Endodermal cell (in vitro differentiated cells): ENCODE measurements around the gene ITSN1. TPM values are rescaled to one million over a fixed set of nuclear protein-coding genes. Genes with fewer than 3 reads are reported as not detected.

ENCODE experiments used
- DNase-seq: peaks from one replicate; pipeline ENCODE4 v3.0.0-alpha.2; 2017
- H3K27ac ChIP-seq: 2 replicates; pipeline ENCODE4 v1.5.1; 2013; ENCODE audit warnings: mild to moderate bottlenecking, low read depth, low read length, moderate library complexity
- H3K27me3 ChIP-seq: 2 replicates; pipeline ENCODE4 v1.6.1; 2013; ENCODE audit warnings: mild to moderate bottlenecking, low read length, moderate library complexity; ENCODE audit not compliant: insufficient read depth, control insufficient read depth, poor library complexity, severe bottlenecking
- H3K36me3 ChIP-seq: 2 replicates; pipeline ENCODE4 v1.7.0; 2013; ENCODE audit warnings: mild to moderate bottlenecking, low read length, moderate library complexity; ENCODE audit not compliant: control insufficient read depth, insufficient read depth
- H3K4me1 ChIP-seq: one replicate; pipeline ENCODE4 v1.7.0; 2013; ENCODE audit warnings: low read length; ENCODE audit not compliant: control insufficient read depth, insufficient read depth
- H3K4me3 ChIP-seq: 2 replicates; pipeline ENCODE4 v1.5.1; 2013; ENCODE audit warnings: mild to moderate bottlenecking, low read length, moderate library complexity
- H3K9ac ChIP-seq: 2 replicates; pipeline ENCODE4 v1.6.1; 2013; ENCODE audit warnings: mild to moderate bottlenecking, low read length, moderate library complexity; ENCODE audit not compliant: poor library complexity, severe bottlenecking; ENCODE audit errors: extremely low read depth
- H3K9me3 ChIP-seq: 2 replicates; pipeline ENCODE4 v1.6.1; 2013; ENCODE audit warnings: mild to moderate bottlenecking, low read length, moderate library complexity; ENCODE audit not compliant: control insufficient read depth
- H3K27ac Mint-ChIP-seq: 2 replicates; pipeline ENCODE4 v1.8.0; 2020; ENCODE audit warnings: mixed read lengths
- H3K27me3 Mint-ChIP-seq: 2 replicates; pipeline ENCODE4 v1.8.0; 2021; ENCODE audit warnings: mild to moderate bottlenecking, mixed read lengths; ENCODE audit not compliant: insufficient read depth
- H3K36me3 Mint-ChIP-seq: 2 replicates; pipeline ENCODE4 v1.8.0; 2020; ENCODE audit warnings: low read depth, mixed read lengths
- H3K4me1 Mint-ChIP-seq: 2 replicates; pipeline ENCODE4 v1.8.0; 2020; ENCODE audit warnings: mixed read lengths
- H3K4me3 Mint-ChIP-seq: 2 replicates; pipeline ENCODE4 v1.8.0; 2020; ENCODE audit warnings: mild to moderate bottlenecking, moderate library complexity, mixed read lengths
- H3K9me3 Mint-ChIP-seq: 2 replicates; pipeline ENCODE4 v1.8.0; 2020; ENCODE audit warnings: mild to moderate bottlenecking, mixed read lengths
- CTCF ChIP-seq: fragments of 200-600 bp; sonication (generic); conservative IDR thresholded peaks from 2 replicates; pipeline ENCODE4 v1.5.0; 2021; ENCODE audit warnings: antibody characterized with exemption, mild to moderate bottlenecking
- WGBS, 2 experiments: methylation state at CpG; one replicate each; pipeline versions ENCODE4 v1.1.5 to v1.1.7; 2013; ENCODE audit warnings: missing lambda C conversion rate in 2 of 2, mixed read lengths in 1 of 2; ENCODE audit not compliant: insufficient coverage in 1 of 2, insufficient read length in 1 of 2; 5-methylcytosine and 5-hydroxymethylcytosine counted together
- total RNA-seq, 2 donors: library from RNA; stranded (reverse); fragmentation: NEBNext Ultra II Directional in 1 of 2; extraction: Animal tissue kit (Norgen Biotek cat#: 25700) in 1 of 2; gene quantifications; 2 replicates in 1 of 2; 3 replicates in 1 of 2; pipeline ENCODE4 v1.2.1, GENCODE V29; 2021

The ITSN1 gene
- total RNA-seq, 2 donors from 2014 or later = 89.6 to 104 TPM

DNA sequence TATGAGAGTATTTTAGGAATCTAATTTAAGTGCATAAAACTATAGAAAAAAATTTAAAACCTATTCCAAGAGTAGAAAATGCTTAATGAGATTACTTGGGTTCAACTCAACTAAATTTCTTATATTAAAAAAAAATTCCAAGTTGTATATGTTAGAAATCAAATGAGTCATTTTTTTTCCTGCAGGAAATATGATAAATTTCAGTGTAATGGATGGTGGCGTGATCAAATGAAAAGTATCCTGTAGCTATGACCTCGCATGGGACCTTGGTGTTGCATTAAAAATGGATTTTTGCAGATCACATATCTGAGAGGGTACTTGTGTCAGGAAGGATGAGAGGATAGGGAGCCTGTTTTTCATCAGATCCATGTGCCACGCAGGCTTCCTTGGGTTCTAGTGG is 255.4 kb downstream of the ITSN1 start:
- Histone ChIP-seq H3K27ac (no peak overlapping the region), H3K9ac (no peak overlapping the region), H3K27me3 (no peaks in the 10 kb centered on the region), H3K4me3 (no peak overlapping the region), H3K36me3 (peaks cover 16% of the 10 kb centered on the region), H3K4me1 (no peaks in the 10 kb centered on the region), H3K9me3 (no peaks in the 10 kb centered on the region)
- peaks cover 5% of the 10 kb centered on the region for H3K36me3 Mint-ChIP-seq
- no peak for DNase-seq
- no peaks in the 10 kb centered on the region for H3K27me3 Mint-ChIP-seq
- no peak overlapping the region for H3K27ac Mint-ChIP-seq
- no peaks in the 10 kb centered on the region for H3K9me3 Mint-ChIP-seq
- no peak for TF ChIP-seq CTCF
- H3K4me1 Mint-ChIP-seq = peaks cover 22% of the 10 kb centered on the region
- H3K4me3 Mint-ChIP-seq = no peak overlapping the region
- WGBS, 2 experiments = 90 to 95% methylated on average over 2 to 3 of the region's 3 CpGs

GRCh38 chr21:33898586-33898985 is 256.3 kb downstream of the ITSN1 start:
- peaks cover 13% of the 10 kb centered on the region for H3K36me3 Mint-ChIP-seq
- Histone ChIP-seq H3K4me3 (no peak overlapping the region), H3K9me3 (no peaks in the 10 kb centered on the region), H3K4me1 (no peaks in the 10 kb centered on the region), H3K27me3 (no peaks in the 10 kb centered on the region), H3K36me3 (peaks cover 23% of the 10 kb centered on the region), H3K27ac (no peak overlapping the region), H3K9ac (no peak overlapping the region)
- H3K4me3 Mint-ChIP-seq = no peak overlapping the region
- H3K9me3 Mint-ChIP-seq = no peaks in the 10 kb centered on the region
- no peak overlapping the region for H3K27ac Mint-ChIP-seq
- no peaks in the 10 kb centered on the region for H3K27me3 Mint-ChIP-seq
- TF ChIP-seq CTCF = no peak
- 92 to 94% methylated on average over 3 of the region's 3 CpGs for WGBS, 2 experiments
- H3K4me1 Mint-ChIP-seq = peaks cover 18% of the 10 kb centered on the region
- DNase-seq = no peak

DNA sequence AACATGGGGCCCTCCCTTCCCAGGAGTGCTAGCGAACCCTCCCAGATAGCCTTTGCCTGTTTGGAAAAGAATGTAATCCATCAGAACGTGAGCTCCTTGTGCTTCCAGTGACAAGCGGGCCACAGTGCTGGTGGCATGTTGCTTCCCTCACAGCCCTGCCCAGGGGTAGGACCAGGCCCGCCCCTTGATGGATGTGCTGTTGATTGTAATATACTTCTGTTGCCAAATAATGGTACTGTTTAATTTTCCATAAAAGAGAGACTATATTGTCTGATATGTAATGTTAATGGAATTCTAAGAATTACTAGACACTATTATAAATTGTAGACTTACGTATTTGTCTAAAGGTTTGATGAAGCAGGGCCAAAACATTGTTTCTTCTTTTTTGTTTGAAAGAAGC is 256.9 kb downstream of the ITSN1 start:
- Mint-ChIP-seq H3K9me3 (no peaks in the 10 kb centered on the region), H3K4me3 (no peak overlapping the region), H3K4me1 (peaks cover 12% of the 10 kb centered on the region), H3K27ac (no peak overlapping the region), H3K27me3 (no peaks in the 10 kb centered on the region), H3K36me3 (peaks cover 15% of the 10 kb centered on the region)
- Histone ChIP-seq H3K4me3 (no peak overlapping the region), H3K27ac (no peak overlapping the region), H3K4me1 (no peaks in the 10 kb centered on the region), H3K9me3 (no peaks in the 10 kb centered on the region), H3K9ac (no peak overlapping the region), H3K36me3 (peaks cover 28% of the 10 kb centered on the region), H3K27me3 (no peaks in the 10 kb centered on the region)
- TF ChIP-seq CTCF = no peak
- WGBS, 2 experiments = 89 to 90% methylated on average over 3 to 5 of the region's 5 CpGs
- no peak for DNase-seq
